Measurements from ENCODE around the gene GHR.
"Not testable (repeated sequence)": the region's sequence is repeated elsewhere in the genome, so short reads cannot be mapped to it uniquely, and the experiment has no call there.

- TF ChIP-seq CTCF (IDR thresholded peaks at IDR 0.05; ENCODE audit: insufficient read depth, low read length); POLR2AphosphoS5 (IDR thresholded peaks at IDR 0.05; ENCODE audit: low read depth); GABPA (IDR thresholded peaks at IDR 0.05; ENCODE audit: low read depth); REST (IDR thresholded peaks at IDR 0.05; ENCODE audit: insufficient replicate concordance, low read depth); SPI1 (IDR thresholded peaks at IDR 0.05; ENCODE audit: borderline replicate concordance, low read depth): not testable (repeated sequence)
Measured at GRCh38 chr5:42659869-42660268, 236.6 kb downstream of the GHR start.

Data from HL-60 (cell line).